Subcutaneous adipose tissue (tissue), 4 donors: ENCODE data around the gene CLSTN1. TPM values are rescaled to one million over a fixed set of nuclear protein-coding genes. Genes with fewer than 3 reads are reported as not detected.

Source experiments
- total RNA-seq, 4 donors: library from RNA; depleted of rRNA; stranded (reverse); fragments of >200 nt; gene quantifications; one replicate each; pipeline ENCODE4 v1.1.0, GENCODE V29; 2016
- TF ChIP-seq, protein P1 (sequence below): fragments of 450-650 bp; IDR thresholded peaks from one replicate; pipeline ENCODE4 v1.5.1; 2016; ENCODE audit warnings: low read depth, mild to moderate bottlenecking, control low read depth, antibody characterized with exemption, moderate library complexity

CLSTN1 gene
- total RNA-seq, 4 donors from 2014 or later, result 17.9 to 29.7 (median 24.9) TPM

DNA sequence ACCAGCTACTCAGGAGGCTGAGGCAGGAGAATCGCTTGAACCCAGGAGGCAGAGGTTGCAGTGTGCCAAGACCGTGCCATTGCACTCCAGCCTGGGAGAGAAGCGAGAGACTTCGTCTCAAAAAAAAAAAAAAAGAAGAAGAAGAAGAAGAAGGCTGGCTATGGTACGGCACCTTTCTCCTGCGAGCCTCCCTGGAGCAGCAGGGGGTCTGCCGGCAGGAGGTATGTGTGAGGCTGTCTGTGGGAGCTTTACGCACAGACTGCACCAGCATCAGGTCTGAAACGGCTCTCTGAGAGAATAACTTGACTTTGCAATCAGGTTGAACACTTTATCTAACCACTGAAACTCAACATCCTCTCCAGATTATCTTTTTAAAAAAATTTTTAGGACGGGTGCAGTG is 44.9 kb downstream of the CLSTN1 start:
- TF ChIP-seq, protein P1, sequence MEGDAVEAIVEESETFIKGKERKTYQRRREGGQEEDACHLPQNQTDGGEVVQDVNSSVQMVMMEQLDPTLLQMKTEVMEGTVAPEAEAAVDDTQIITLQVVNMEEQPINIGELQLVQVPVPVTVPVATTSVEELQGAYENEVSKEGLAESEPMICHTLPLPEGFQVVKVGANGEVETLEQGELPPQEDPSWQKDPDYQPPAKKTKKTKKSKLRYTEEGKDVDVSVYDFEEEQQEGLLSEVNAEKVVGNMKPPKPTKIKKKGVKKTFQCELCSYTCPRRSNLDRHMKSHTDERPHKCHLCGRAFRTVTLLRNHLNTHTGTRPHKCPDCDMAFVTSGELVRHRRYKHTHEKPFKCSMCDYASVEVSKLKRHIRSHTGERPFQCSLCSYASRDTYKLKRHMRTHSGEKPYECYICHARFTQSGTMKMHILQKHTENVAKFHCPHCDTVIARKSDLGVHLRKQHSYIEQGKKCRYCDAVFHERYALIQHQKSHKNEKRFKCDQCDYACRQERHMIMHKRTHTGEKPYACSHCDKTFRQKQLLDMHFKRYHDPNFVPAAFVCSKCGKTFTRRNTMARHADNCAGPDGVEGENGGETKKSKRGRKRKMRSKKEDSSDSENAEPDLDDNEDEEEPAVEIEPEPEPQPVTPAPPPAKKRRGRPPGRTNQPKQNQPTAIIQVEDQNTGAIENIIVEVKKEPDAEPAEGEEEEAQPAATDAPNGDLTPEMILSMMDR, result no peak

DNA sequence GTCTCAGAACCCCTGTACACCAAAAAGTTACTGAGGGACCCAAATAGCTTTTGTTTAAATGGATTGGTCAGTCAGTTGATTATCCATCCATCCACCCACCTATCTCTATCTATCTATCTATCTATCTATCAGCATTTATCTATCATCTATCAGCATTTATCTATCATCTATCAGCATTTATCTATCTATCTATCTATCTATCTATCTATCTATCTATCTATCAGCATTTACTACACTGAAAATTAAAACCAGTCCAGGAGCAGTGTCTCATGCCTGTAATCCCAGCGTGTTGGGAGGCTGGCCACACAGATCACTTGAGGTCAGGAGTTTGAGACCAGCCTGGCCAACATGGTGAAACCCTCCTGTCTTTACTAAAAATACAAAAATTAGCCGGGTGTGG is 47.1 kb downstream of the CLSTN1 start:
- TF ChIP-seq, protein P1, result no peak

DNA sequence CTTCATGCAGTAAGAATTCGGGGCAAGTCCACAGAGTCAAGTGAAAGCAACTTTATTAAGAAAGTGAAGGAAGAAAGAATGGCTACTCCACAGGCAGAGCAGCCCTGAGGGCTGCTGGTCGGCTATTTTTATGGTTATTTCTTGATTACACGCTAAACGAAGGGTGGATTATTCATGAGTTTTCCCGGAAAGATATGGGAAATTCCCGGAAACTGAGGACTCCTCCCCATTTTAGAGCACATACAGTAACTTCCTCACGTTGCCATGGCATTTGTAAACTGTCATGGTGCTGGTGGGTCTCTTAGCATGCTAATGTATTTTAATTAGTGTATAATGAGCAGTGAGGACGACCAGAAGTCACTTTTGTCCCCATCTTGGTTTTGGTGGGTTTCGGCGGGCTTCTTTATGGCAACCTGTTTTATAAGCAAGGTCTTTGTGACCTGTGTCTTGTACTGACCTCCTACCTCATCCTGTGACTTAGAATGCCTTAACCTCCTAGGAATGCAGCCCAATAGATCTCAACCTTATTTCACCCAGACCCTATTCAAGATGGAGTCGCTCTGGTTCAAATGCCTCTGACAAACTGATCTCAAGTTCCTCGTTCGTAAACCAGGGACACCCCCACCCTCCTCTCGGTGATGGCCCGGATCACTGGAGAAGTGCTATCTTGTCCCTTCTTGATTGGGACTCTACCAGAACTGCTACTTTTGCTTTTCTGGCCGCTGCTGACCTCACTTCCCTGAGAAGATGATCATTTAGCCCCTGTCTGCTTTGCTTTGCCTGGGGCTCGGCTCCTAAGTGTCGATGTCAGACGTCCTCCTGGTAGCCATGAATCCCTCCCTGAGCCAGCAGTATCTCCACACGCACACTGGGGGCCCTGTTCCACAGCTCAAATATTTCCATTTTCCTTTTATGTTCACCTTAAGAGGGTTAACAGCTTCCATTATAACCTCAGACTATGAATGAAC is 48.8 kb downstream of the CLSTN1 start:
- TF ChIP-seq, protein P1, result no peak

DNA sequence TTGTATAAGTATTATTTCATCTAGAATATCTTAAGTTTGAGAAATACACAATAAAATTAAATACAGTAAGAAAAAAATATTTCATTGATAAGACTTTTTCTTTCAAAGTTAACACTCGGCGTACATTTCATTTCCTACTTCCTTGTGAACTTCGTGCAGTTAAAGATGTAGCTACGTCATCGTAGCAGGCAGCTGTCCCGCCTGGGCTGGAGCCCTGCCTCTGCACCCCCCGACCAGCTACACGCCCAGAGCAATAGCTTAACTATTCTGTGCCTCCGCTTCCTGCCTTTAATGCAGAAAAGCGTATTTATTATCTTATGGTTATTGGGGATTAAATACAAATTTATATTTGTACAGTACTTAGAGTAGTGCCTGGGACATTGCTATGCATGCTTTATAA is 53.5 kb downstream of the CLSTN1 start:
- TF ChIP-seq, protein P1, result no peak

- TF ChIP-seq, protein P1, result no peak
These were observed 54.8 kb downstream of the CLSTN1 start for GRCh38 chr1:9768983-9769382.

DNA sequence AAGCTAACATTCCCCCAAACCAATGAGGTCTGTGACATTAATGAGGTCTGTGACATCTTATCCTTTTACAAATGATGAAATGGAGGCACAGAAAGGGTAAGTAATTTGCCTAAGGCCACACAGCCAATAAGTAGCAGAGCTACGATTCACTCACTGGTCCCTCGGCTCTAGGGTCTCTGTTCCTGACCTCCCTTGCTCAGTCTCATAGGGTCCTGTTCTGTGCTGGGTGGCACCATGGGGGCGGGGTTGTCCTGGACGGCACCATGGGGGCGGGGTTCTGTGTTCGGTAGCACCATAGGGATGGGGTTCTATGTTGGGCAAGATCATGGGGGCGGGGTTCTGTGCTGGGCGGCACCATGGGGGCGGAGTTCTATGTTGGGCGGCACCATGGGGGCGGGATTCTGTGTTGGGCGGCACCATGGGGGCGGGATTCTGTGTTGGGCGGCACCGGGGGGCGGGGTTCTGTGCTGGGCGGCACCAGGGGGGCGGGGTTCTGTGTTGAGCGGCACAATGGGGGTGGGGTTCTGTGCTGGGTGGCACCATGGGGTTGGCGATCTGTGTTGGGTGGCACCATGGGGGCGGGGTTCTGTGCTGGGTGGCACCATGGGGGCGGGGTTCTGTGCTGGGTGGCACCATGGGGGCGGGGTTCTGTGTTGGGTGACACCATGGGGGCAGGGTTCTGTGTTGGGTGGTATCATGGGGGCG is 55.6 kb downstream of the CLSTN1 start:
- TF ChIP-seq, protein P1, result no peak
